Measurements from ENCODE around the gene ZCWPW1. TPM values are rescaled to one million over a fixed set of nuclear protein-coding genes. Genes with fewer than 3 reads are reported as not detected.
"Not testable (repeated sequence)": the region's sequence is repeated elsewhere in the genome, so short reads cannot be mapped to it uniquely, and the experiment has no call there.

Gene ZCWPW1
- total RNA-seq, 3 donors from 2014 or later (not counting 1 experiment from before 2014, with no cell fraction given), result 5.6 to 7.8 (median 7.2) TPM

- Mint-ChIP-seq H3K4me3 (peak overlapping the region; percentile 4), H3K27ac (peak overlapping the region in 1 of 2 donors; percentile 59), H3K27me3 (ENCODE audit: low read depth in 2 of 2) (no peaks in the 10 kb centered on the region), H3K9me3 (no peaks in the 10 kb centered on the region), H3K36me3 (no peaks in the 10 kb centered on the region), H3K4me1 (peaks cover 0 to 11% of the 10 kb centered on the region in 2 donors)
- 96% methylated on average over 13 of the region's 13 CpGs for WGBS (ENCODE audit: insufficient coverage)
- no peak for TF ChIP-seq CTCF (IDR thresholded peaks at IDR 0.05)
- H3K27me3 ChIP-seq (ENCODE audit: control insufficient read depth, insufficient read depth, low read length), result no peaks in the 10 kb centered on the region
- intact Hi-C loops (cut with micrococcal nuclease), result no loop called here
- no peak for ATAC-seq
- no peak for DNase-seq
- H3K4me3 ChIP-seq (ENCODE audit: low read length), result no peak overlapping the region
- H3K9me3 ChIP-seq (ENCODE audit: control insufficient read depth, insufficient read depth, low read length), result no peaks in the 10 kb centered on the region
- H3K27ac ChIP-seq (ENCODE audit: low read length), result no peak overlapping the region
- H3K36me3 ChIP-seq (ENCODE audit: control insufficient read depth, insufficient read depth, low read length), result no peaks in the 10 kb centered on the region
- peaks cover 24% of the 10 kb centered on the region for H3K4me1 ChIP-seq (ENCODE audit: control insufficient read depth, insufficient read depth, low read length)
Observed at GRCh38 chr7:100449190-100449795, 20.8 kb upstream of the ZCWPW1 start.

GRCh38 chr7:100447363-100447762, 18.9 kb upstream of the ZCWPW1 start:
- H3K27ac Mint-ChIP-seq; H3K4me3 ChIP-seq (ENCODE audit: low read length); H3K9me3 ChIP-seq (ENCODE audit: control insufficient read depth, insufficient read depth, low read length); H3K9me3 Mint-ChIP-seq; H3K27me3 Mint-ChIP-seq (ENCODE audit: low read depth in 2 of 2); H3K36me3 Mint-ChIP-seq; H3K36me3 ChIP-seq (ENCODE audit: control insufficient read depth, insufficient read depth, low read length); DNase-seq; ATAC-seq; intact Hi-C loops (cut with micrococcal nuclease); H3K4me3 Mint-ChIP-seq; H3K27me3 ChIP-seq (ENCODE audit: control insufficient read depth, insufficient read depth, low read length); H3K27ac ChIP-seq (ENCODE audit: low read length): not testable (repeated sequence)
- peaks cover 24% of the 10 kb centered on the region for H3K4me1 ChIP-seq (ENCODE audit: control insufficient read depth, insufficient read depth, low read length)
- 97% methylated on average over 8 of the region's 8 CpGs for WGBS (ENCODE audit: insufficient coverage)
- H3K4me1 Mint-ChIP-seq, result peaks cover 0 to 11% of the 10 kb centered on the region in 2 donors

DNA sequence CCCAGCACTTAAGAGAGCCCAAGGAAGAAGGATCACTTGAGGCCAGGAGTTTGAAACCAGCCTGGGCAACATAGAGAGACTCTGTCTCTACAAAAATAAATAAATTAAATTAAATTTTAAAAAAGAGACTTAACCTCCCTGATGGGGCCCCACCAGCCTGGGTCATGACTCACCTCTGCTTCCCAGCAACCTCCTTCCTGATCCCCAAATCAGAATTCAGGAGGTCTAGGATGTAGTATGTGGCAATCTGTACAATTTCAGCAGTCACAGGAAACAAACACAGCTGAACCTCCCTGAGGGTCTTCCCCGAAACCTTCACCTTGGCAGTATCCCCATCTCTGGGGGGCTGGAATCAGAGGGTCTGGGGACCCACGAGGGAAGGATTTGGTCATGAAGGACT, 17.5 kb upstream of the ZCWPW1 start:
- H3K36me3 ChIP-seq (ENCODE audit: control insufficient read depth, insufficient read depth, low read length), result no peaks in the 10 kb centered on the region
- TF ChIP-seq CTCF (IDR thresholded peaks at IDR 0.05), result no peak
- H3K27ac Mint-ChIP-seq, result no peak overlapping the region
- H3K9me3 Mint-ChIP-seq, result no peaks in the 10 kb centered on the region
- intact Hi-C loops (cut with micrococcal nuclease), result no loop called here
- H3K27ac ChIP-seq (ENCODE audit: low read length), result no peak overlapping the region
- DNase-seq (no peak), ATAC-seq (no peak)
- H3K4me3 ChIP-seq (ENCODE audit: low read length), result no peak overlapping the region
- H3K4me1 Mint-ChIP-seq, result peaks cover 0 to 10% of the 10 kb centered on the region in 2 donors
- no peaks in the 10 kb centered on the region for H3K27me3 Mint-ChIP-seq (ENCODE audit: low read depth in 2 of 2)
- no peaks in the 10 kb centered on the region for H3K9me3 ChIP-seq (ENCODE audit: control insufficient read depth, insufficient read depth, low read length)
- no peaks in the 10 kb centered on the region for H3K36me3 Mint-ChIP-seq
- 81% methylated on average over 2 of the region's 2 CpGs for WGBS (ENCODE audit: insufficient coverage)
- H3K4me1 ChIP-seq (ENCODE audit: control insufficient read depth, insufficient read depth, low read length), result peaks cover 24% of the 10 kb centered on the region
- H3K27me3 ChIP-seq (ENCODE audit: control insufficient read depth, insufficient read depth, low read length), result no peaks in the 10 kb centered on the region
- H3K4me3 Mint-ChIP-seq, result no peak overlapping the region

GRCh38 chr7:100444311-100445278, 16.1 kb upstream of the ZCWPW1 start:
- H3K36me3 Mint-ChIP-seq, result no peaks in the 10 kb centered on the region
- DNase-seq, result no peak
- 52% methylated on average over 14 of the region's 14 CpGs for WGBS (ENCODE audit: insufficient coverage)

More at GRCh38 chr7:100444311-100445278, 16.1 kb upstream of the ZCWPW1 start:
- H3K4me3 Mint-ChIP-seq, result no peak overlapping the region
- no peak for TF ChIP-seq CTCF (IDR thresholded peaks at IDR 0.05)
- Histone ChIP-seq H3K4me1 (ENCODE audit: control insufficient read depth, insufficient read depth, low read length) (peaks cover 14% of the 10 kb centered on the region), H3K4me3 (ENCODE audit: low read length) (no peak overlapping the region), H3K27ac (ENCODE audit: low read length) (no peak overlapping the region), H3K27me3 (ENCODE audit: control insufficient read depth, insufficient read depth, low read length) (no peaks in the 10 kb centered on the region), H3K9me3 (ENCODE audit: control insufficient read depth, insufficient read depth, low read length) (no peaks in the 10 kb centered on the region), H3K36me3 (ENCODE audit: control insufficient read depth, insufficient read depth, low read length) (no peaks in the 10 kb centered on the region)
- H3K27ac Mint-ChIP-seq, result no peak overlapping the region
- intact Hi-C loops (cut with micrococcal nuclease), result no loop called here
- no peaks in the 10 kb centered on the region for H3K4me1 Mint-ChIP-seq
- ATAC-seq, result peak in 1 of 3 donors; percentile 26
- H3K27me3 Mint-ChIP-seq (ENCODE audit: low read depth in 2 of 2), result no peaks in the 10 kb centered on the region
- no peaks in the 10 kb centered on the region for H3K9me3 Mint-ChIP-seq

Measured in natural killer cell (primary cell).